A673 (cell line): ENCODE results near the gene HGFAC. TPM values are rescaled to one million over a fixed set of nuclear protein-coding genes. Genes with fewer than 3 reads are reported as not detected.

Experiments
- BruUV-seq: library from RNA; stranded (reverse); fragments of 400-500 nt; replicated peaks from 2 replicates; lab custom pipeline; 2021; lab: Mats Ljungman, UMichigan
- CTCF ChIA-PET: fragments of 300-600 bp; sonication (Branson Sonifier 250); formaldehyde crosslinking; loops from one replicate; lab custom pipeline; 2022; ENCODE audit warnings: antibody characterized with exemption; lab: Charles Lee
- POLR2A ChIA-PET: fragments of 300-600 bp; sonication (Branson Sonifier 250); formaldehyde crosslinking; loops from one replicate; lab custom pipeline; 2022; ENCODE audit warnings: antibody characterized with exemption; ENCODE audit not compliant: low non-redundant PET; lab: Charles Lee
- DNase-seq: peaks from one replicate; pipeline ENCODE4 v3.0.0-alpha.2; 2015; ENCODE audit warnings: low spot score
- H3K27ac ChIP-seq: fragments of 200-600 bp; sonication (generic); 2 replicates; pipeline ENCODE4 v1.5.1; 2016; ENCODE audit warnings: mixed run types, low read depth, mild to moderate bottlenecking, mixed read lengths, antibody characterized with exemption, low read length; ENCODE audit not compliant: poor library complexity, severe bottlenecking
- H3K27me3 ChIP-seq: fragments of 200-600 bp; sonication (generic); replicated peaks from 2 replicates; pipeline ENCODE4 v1.6.1; 2017; ENCODE audit warnings: mixed run types, low read depth, mild to moderate bottlenecking, mixed read lengths, antibody characterized with exemption, low read length; ENCODE audit not compliant: insufficient read depth, poor library complexity
- H3K36me3 ChIP-seq: fragments of 200-600 bp; sonication (generic); 2 replicates; pipeline ENCODE4 v1.6.1; 2016; ENCODE audit warnings: mixed run types, mild to moderate bottlenecking, mixed read lengths, antibody characterized with exemption, low read length; ENCODE audit not compliant: insufficient read depth, poor library complexity, severe bottlenecking
- H3K4me1 ChIP-seq: fragments of 200-600 bp; sonication (generic); 2 replicates; pipeline ENCODE4 v1.6.1; 2017; ENCODE audit warnings: mixed run types, mild to moderate bottlenecking, mixed read lengths, antibody characterized with exemption, low read length; ENCODE audit not compliant: insufficient read depth, poor library complexity, severe bottlenecking
- H3K4me3 ChIP-seq: fragments of 200-600 bp; sonication (generic); 2 replicates; pipeline ENCODE4 v1.5.1; 2016; ENCODE audit warnings: low read depth, mixed run types, mild to moderate bottlenecking, mixed read lengths, low read length; ENCODE audit not compliant: poor library complexity, severe bottlenecking
- H3K9me3 ChIP-seq: fragments of 200-600 bp; sonication (generic); 2 replicates; pipeline ENCODE4 v1.6.1; 2016; ENCODE audit warnings: mixed run types, low read depth, mild to moderate bottlenecking, mixed read lengths, antibody characterized with exemption, low read length; ENCODE audit not compliant: poor library complexity, severe bottlenecking
- CTCF ChIP-seq: fragments of 300-800, 200-600 bp; sonication (generic); conservative IDR thresholded peaks from 2 replicates; pipeline ENCODE4 v1.5.1; 2017; ENCODE audit warnings: low read depth, mild to moderate bottlenecking, antibody characterized with exemption, low read length, moderate library complexity, mixed read lengths
- EZH2 ChIP-seq: fragments of 200-600 bp; sonication (generic); IDR thresholded peaks from 2 replicates; pipeline ENCODE4 v1.6.1; 2017; ENCODE audit warnings: borderline replicate concordance, low read depth, mild to moderate bottlenecking, mixed read lengths, antibody characterized with exemption, low read length; ENCODE audit not compliant: poor library complexity, severe bottlenecking
- intact Hi-C: fragments of 100-400 bp; cut with micrococcal nuclease; formaldehyde crosslinking; loops from one replicate; pipeline ENCODE4 v1.10.0; 2022; ENCODE audit not compliant: unreplicated experiment
- total RNA-seq: library from RNA; stranded (reverse); gene quantifications from 2 replicates; pipeline ENCODE4 v1.2.3, GENCODE V29; 2021

HGFAC gene
- total RNA-seq, 1 experiment from 2014 or later: 4.8 TPM

GRCh38 chr4:3473181-3473950 lies 31.6 kb downstream of the HGFAC start:
- Histone ChIP-seq H3K4me1 (no peaks in the 10 kb centered on the region), H3K27me3 (no peaks in the 10 kb centered on the region), H3K9me3 (no peaks in the 10 kb centered on the region), H3K36me3 (no peaks in the 10 kb centered on the region), H3K27ac (no peak overlapping the region), H3K4me3 (no peak overlapping the region)
- no peak for TF ChIP-seq EZH2
- TF ChIP-seq CTCF: no peak
- intact Hi-C loops: no loop called here
- BruUV-seq: no TSS peak
- DNase-seq: no peak
- ChIA-PET POLR2A (no interaction called here), CTCF (no interaction called here)

- no TSS peak for BruUV-seq
- H3K4me1 ChIP-seq: no peaks in the 10 kb centered on the region
- no peaks in the 10 kb centered on the region for H3K27me3 ChIP-seq
- intact Hi-C loops: no loop called here
- ChIA-PET CTCF (interaction anchor here (0.6 kb wide), 1 partner anchor 371 kb away, joined by 7 read pairs; no protein-coding TSS in a partner anchor), POLR2A (no interaction called here)
- no peak for DNase-seq
- H3K9me3 ChIP-seq: no peaks in the 10 kb centered on the region
- no peak overlapping the region for H3K4me3 ChIP-seq
- no peak for TF ChIP-seq CTCF
- TF ChIP-seq EZH2: no peak
- no peak overlapping the region for H3K27ac ChIP-seq
- H3K36me3 ChIP-seq: no peaks in the 10 kb centered on the region
Measured at GRCh38 chr4:3473996-3474765, 32.4 kb downstream of the HGFAC start.

GRCh38 chr4:3475041-3475712 lies 33.4 kb downstream of the HGFAC start:
- no TSS peak for BruUV-seq
- Histone ChIP-seq H3K9me3 (no peaks in the 10 kb centered on the region), H3K4me1 (no peaks in the 10 kb centered on the region), H3K27ac (no peak overlapping the region), H3K4me3 (no peak overlapping the region), H3K27me3 (no peaks in the 10 kb centered on the region), H3K36me3 (no peaks in the 10 kb centered on the region)
- POLR2A ChIA-PET: no interaction called here
- no peak for DNase-seq
- CTCF ChIA-PET: no interaction called here
- intact Hi-C loops: no loop called here
- no peak for TF ChIP-seq CTCF
- TF ChIP-seq EZH2: no peak
